IMR-90 (cell line): Measurements from ENCODE around the gene OSBPL2. TPM values are rescaled to one million over a fixed set of nuclear protein-coding genes. Genes with fewer than 3 reads are reported as not detected.

Source experiments
- ATAC-seq: fragments of 200-7000 bp; cut with Tn5 transposase; 2 replicates; pipeline ENCODE4 v1.9.1; 2020; ENCODE audit warnings: low read depth, mild to moderate bottlenecking, moderate library complexity
- BruUV-seq: library from RNA; stranded (reverse); fragments of 400-500 nt; replicated peaks from 2 replicates; lab custom pipeline; 2021; lab: Mats Ljungman, UMichigan
- CTCF ChIA-PET: fragments of 300-600 bp; formaldehyde crosslinking; extraction: SDS; loops from one replicate; lab custom pipeline; 2021; ENCODE audit warnings: antibody characterized with exemption; lab: Yijun Ruan, JAX
- POLR2A ChIA-PET: fragments of 300-600 bp; sonication (Branson Sonifier 250); formaldehyde crosslinking; loops from one replicate; lab custom pipeline; 2022; ENCODE audit warnings: antibody characterized with exemption; ENCODE audit not compliant: unreplicated experiment; lab: Charles Lee
- DNase-seq: peaks from one replicate; pipeline ENCODE4 v3.0.0; 2013
- H2AFZ ChIP-seq: replicated peaks from 2 replicates; pipeline ENCODE3; 2013; ENCODE audit warnings: low read length, mild to moderate bottlenecking; ENCODE audit not compliant: poor library complexity
- H2AK5ac ChIP-seq: 2 replicates; pipeline ENCODE4 v1.6.1; 2013; ENCODE audit warnings: low read depth, low read length, inconsistent platforms
- H2AK9ac ChIP-seq: replicated peaks from 2 replicates; pipeline ENCODE3; 2013; ENCODE audit warnings: mild to moderate bottlenecking, low read depth, low read length, moderate library complexity; ENCODE audit not compliant: poor library complexity
- H2BK120ac ChIP-seq: 2 replicates; pipeline ENCODE4 v1.6.1; 2013; ENCODE audit warnings: low read depth, low read length, inconsistent platforms
- H2BK15ac ChIP-seq: 3 replicates; pipeline ENCODE4 v1.6.1; 2013; ENCODE audit warnings: low read depth, low read length, inconsistent platforms
- H2BK20ac ChIP-seq: 2 replicates; pipeline ENCODE4 v1.6.1; 2013; ENCODE audit warnings: low read depth, mild to moderate bottlenecking, inconsistent platforms, low read length, moderate library complexity
- H2BK5ac ChIP-seq: 2 replicates; pipeline ENCODE4 v1.6.1; 2013; ENCODE audit warnings: mild to moderate bottlenecking, low read depth, low read length, inconsistent platforms; ENCODE audit not compliant: poor library complexity, severe bottlenecking
- H3K14ac ChIP-seq: replicated peaks from 2 replicates; pipeline ENCODE4 v1.6.1; 2013; ENCODE audit warnings: low read depth, low read length, inconsistent platforms
- H3K18ac ChIP-seq: 2 replicates; pipeline ENCODE4 v1.6.1; 2013; ENCODE audit warnings: low read depth, low read length, control low read depth
- H3K23ac ChIP-seq: 2 replicates; pipeline ENCODE4 v1.6.1; 2013; ENCODE audit warnings: low read depth, low read length, inconsistent platforms
- H3K27ac ChIP-seq: 2 replicates; pipeline ENCODE4 v1.5.1; 2013; ENCODE audit warnings: mild to moderate bottlenecking, control low read depth, low read length; ENCODE audit not compliant: insufficient read depth
- H3K27me3 ChIP-seq: 2 replicates; pipeline ENCODE4 v1.6.1; 2013; ENCODE audit warnings: low read length; ENCODE audit not compliant: control insufficient read depth, insufficient read depth
- H3K36me3 ChIP-seq: 2 replicates; pipeline ENCODE4 v1.6.1; 2013; ENCODE audit warnings: low read length, mixed read lengths; ENCODE audit not compliant: control insufficient read depth, insufficient read depth
- H3K4ac ChIP-seq: 2 replicates; pipeline ENCODE4 v1.6.1; 2013; ENCODE audit warnings: low read depth, low read length, inconsistent platforms
- H3K4me1 ChIP-seq: 2 replicates; pipeline ENCODE4 v1.6.1; 2013; ENCODE audit warnings: low read length, mixed read lengths; ENCODE audit not compliant: control insufficient read depth, insufficient read depth
- H3K4me2 ChIP-seq: 2 replicates; pipeline ENCODE4 v1.6.1; 2013; ENCODE audit warnings: low read depth, mild to moderate bottlenecking, control low read depth, low read length, moderate library complexity
- H3K4me3 ChIP-seq: 2 replicates; pipeline ENCODE4 v1.5.1; 2013; ENCODE audit warnings: low read depth, mild to moderate bottlenecking, control low read depth, low read length, moderate library complexity; ENCODE audit not compliant: insufficient read depth
- H3K56ac ChIP-seq: 2 replicates; pipeline ENCODE4 v1.6.1; 2013; ENCODE audit warnings: low read length, inconsistent platforms; ENCODE audit not compliant: insufficient read depth; ENCODE audit errors: extremely low read depth
- H3K79me1 ChIP-seq, 2 experiments: 2 replicates each; pipeline ENCODE4 v1.6.1; 2013; ENCODE audit warnings: low read length in 2 of 2, inconsistent platforms in 1 of 2, low read depth in 1 of 2
- H3K9ac ChIP-seq: 2 replicates; pipeline ENCODE4 v1.6.1; 2013; ENCODE audit warnings: low read depth, low read length, control low read depth
- H3K9me1 ChIP-seq: 2 replicates; pipeline ENCODE4 v1.6.1; 2013; ENCODE audit warnings: low read length, inconsistent platforms; ENCODE audit not compliant: insufficient read depth
- H3K9me3 ChIP-seq: 2 replicates; pipeline ENCODE4 v1.6.1; 2013; ENCODE audit warnings: low read length; ENCODE audit not compliant: control insufficient read depth, insufficient read depth
- H4K20me1 ChIP-seq: 2 replicates; pipeline ENCODE4 v1.6.1; 2013; ENCODE audit warnings: low read length, inconsistent platforms; ENCODE audit not compliant: insufficient read depth
- H4K5ac ChIP-seq: 2 replicates; pipeline ENCODE4 v1.6.1; 2013; ENCODE audit warnings: mild to moderate bottlenecking, low read depth, low read length, control low read depth
- H4K8ac ChIP-seq, 2 experiments: 2 replicates each; pipeline ENCODE4 v1.6.1; 2013; ENCODE audit warnings: low read depth in 2 of 2, low read length in 2 of 2, control low read depth in 1 of 2, inconsistent platforms in 1 of 2
- H4K91ac ChIP-seq: 2 replicates; pipeline ENCODE4 v1.6.1; 2013; ENCODE audit warnings: low read depth, low read length, inconsistent platforms; ENCODE audit not compliant: insufficient read depth
- BHLHE40 ChIP-seq: fragments of 150-350 bp; IDR thresholded peaks from 2 replicates; pipeline ENCODE4 v1.6.1; 2016; ENCODE audit warnings: mild to moderate bottlenecking, low read depth, low read length
- CEBPB ChIP-seq: IDR thresholded peaks from 2 replicates; pipeline ENCODE4 v1.6.1; 2012; ENCODE audit warnings: low read depth, low read length, improper control_type of control experiment
- CHD1 ChIP-seq: IDR thresholded peaks from 2 replicates; pipeline ENCODE4 v1.6.1; 2012; ENCODE audit warnings: low read depth, low read length, improper control_type of control experiment
- FOS ChIP-seq: fragments of 150-350 bp; IDR thresholded peaks from 2 replicates; pipeline ENCODE4 v1.6.1; 2016; ENCODE audit warnings: low read depth, low read length
- MAFK ChIP-seq: IDR thresholded peaks from 2 replicates; pipeline ENCODE4 v1.6.1; 2012; ENCODE audit warnings: low read depth, low read length, improper control_type of control experiment
- MAZ ChIP-seq: IDR thresholded peaks from 2 replicates; pipeline ENCODE4 v1.6.1; 2012; ENCODE audit warnings: low read depth, mild to moderate bottlenecking, low read length, improper control_type of control experiment, moderate library complexity, borderline replicate concordance
- MXI1 ChIP-seq: IDR thresholded peaks from 2 replicates; pipeline ENCODE4 v1.6.1; 2012; ENCODE audit warnings: low read depth, mild to moderate bottlenecking, low read length, moderate library complexity, borderline replicate concordance
- NFE2L2 ChIP-seq: fragments of 150-350 bp; IDR thresholded peaks from 2 replicates; pipeline ENCODE4 v1.6.1; 2016; ENCODE audit warnings: low read depth, mild to moderate bottlenecking, low read length
- POLR2A ChIP-seq: IDR thresholded peaks from 2 replicates; pipeline ENCODE4 v1.6.1; 2012; ENCODE audit warnings: mild to moderate bottlenecking, low read depth, low read length
- RAD21 ChIP-seq: IDR thresholded peaks from 2 replicates; pipeline ENCODE4 v1.6.1; 2012; ENCODE audit warnings: low read length, improper control_type of control experiment
- RCOR1 ChIP-seq: IDR thresholded peaks from 2 replicates; pipeline ENCODE4 v1.6.1; 2012; ENCODE audit warnings: mild to moderate bottlenecking, low read length, improper control_type of control experiment; ENCODE audit not compliant: insufficient replicate concordance
- RFX5 ChIP-seq: IDR thresholded peaks from 2 replicates; pipeline ENCODE4 v1.8.0; 2012; ENCODE audit warnings: low read depth, mild to moderate bottlenecking, low read length, moderate library complexity
- SMC3 ChIP-seq: fragments of 150-350 bp; IDR thresholded peaks from 2 replicates; pipeline ENCODE4 v1.6.1; 2016; ENCODE audit warnings: low read depth, mild to moderate bottlenecking, antibody characterized with exemption, low read length, moderate library complexity
- WGBS, 2 experiments: methylation state at CpG; one replicate each; pipeline versions ENCODE4 v1.1.5 to v1.1.7; 2013; ENCODE audit warnings: missing lambda C conversion rate in 2 of 2; ENCODE audit not compliant: insufficient read length in 1 of 2; ENCODE audit errors: extremely low coverage in 2 of 2; 5-methylcytosine and 5-hydroxymethylcytosine counted together
- dilution Hi-C: fragments of 300-500 bp; cut with HindIII; formaldehyde crosslinking; loops from one replicate; pipeline ENCODE4 v1.14.3; 2018; ENCODE audit warnings: low sequenced_read_pairs; ENCODE audit not compliant: unreplicated experiment
- in situ Hi-C: fragments of 300-500 bp; cut with MboI; formaldehyde crosslinking; loops from 3 replicates; pipeline ENCODE4 v1.14.3; 2019; ENCODE audit warnings: low sequenced_read_pairs, inconsistent platforms, mixed read lengths
- intact Hi-C: fragments of 100-400 bp; cut with micrococcal nuclease; formaldehyde crosslinking; loops from 2 replicates; pipeline ENCODE4 v1.10.0; 2022
- polyA plus RNA-seq, 3 experiments: library from polyadenylated mRNA; depleted of rRNA; stranded (reverse); fragments of >200 nt; gene quantifications; 2 replicates each; pipeline ENCODE4 v1.2.3, GENCODE V29; 2012; ENCODE audit warnings: low replicate concordance in 1 of 3
- total RNA-seq: library from RNA; depleted of rRNA; stranded (reverse); fragments of >200 nt; gene quantifications from 2 replicates; pipeline ENCODE4 v1.2.3, GENCODE V29; 2012
- TF ChIP-seq, protein P1 (sequence below): fragments of 150-350 bp; IDR thresholded peaks from 2 replicates; pipeline ENCODE4 v1.6.1; 2016; ENCODE audit warnings: low read depth, mild to moderate bottlenecking, low read length, moderate library complexity, borderline replicate concordance
- TF ChIP-seq, protein P2 (sequence below): conservative IDR thresholded peaks from 2 replicates; pipeline ENCODE4 v1.5.1; 2012; ENCODE audit warnings: mild to moderate bottlenecking, low read depth, low read length, improper control_type of control experiment
- TF ChIP-seq, protein P3 (sequence below): fragments of 150-350 bp; IDR thresholded peaks from 2 replicates; pipeline ENCODE4 v1.6.1; 2017; ENCODE audit warnings: mild to moderate bottlenecking, antibody characterized with exemption, low read length, low read depth

Gene OSBPL2
- total and polyA plus RNA-seq, 2 of the 4 experiments (the other 2 are of a cell fraction), result 19.3 to 27.6 TPM

DNA sequence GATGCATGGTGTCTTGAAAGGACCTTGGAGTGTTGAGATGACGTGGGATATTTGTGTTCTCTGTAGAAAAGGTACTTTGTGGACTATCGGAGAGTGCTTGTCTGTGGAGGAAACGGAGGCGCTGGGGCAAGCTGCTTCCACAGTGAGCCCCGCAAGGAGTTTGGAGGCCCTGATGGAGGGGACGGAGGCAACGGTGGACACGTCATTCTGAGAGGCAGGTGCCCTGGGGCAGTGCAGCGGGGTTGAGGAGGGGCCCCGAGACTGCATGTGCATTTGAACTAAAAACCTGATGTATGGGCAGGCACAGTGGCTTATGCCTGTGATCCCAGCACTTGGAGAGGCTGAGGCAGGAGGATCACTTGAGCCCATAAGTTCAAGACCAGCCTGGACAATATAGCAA, 42.6 kb upstream of the OSBPL2 start:
- Histone ChIP-seq H3K18ac (no peak overlapping the region), H3K79me1 (peaks cover 4 to 33% of the 10 kb centered on the region in 2 experiments; a peak in 3 of 4 replicates), H2AFZ (no peak overlapping the region), H3K4me3 (no peak overlapping the region), H3K4me1 (no peaks in the 10 kb centered on the region), H2AK5ac (no peak overlapping the region), H3K9ac (no peak overlapping the region), H3K27me3 (no peaks in the 10 kb centered on the region), H2AK9ac (no peak overlapping the region), H2BK5ac (no peak overlapping the region), H4K20me1 (peaks cover 10% of the 10 kb centered on the region; the same call in 1 of the 2 replicates), H2BK120ac (no peak overlapping the region), H4K8ac (no peak overlapping the region), H2BK20ac (no peak overlapping the region), H4K91ac (no peak overlapping the region), H3K9me1 (no peaks in the 10 kb centered on the region; the same call in 1 of the 2 replicates), H3K36me3 (peaks cover 42% of the 10 kb centered on the region), H3K56ac (no peak overlapping the region), H3K9me3 (no peaks in the 10 kb centered on the region), H4K5ac (no peak overlapping the region), H2BK15ac (no peak overlapping the region), H3K23ac (no peak overlapping the region), H3K4me2 (no peak overlapping the region), H3K4ac (no peak overlapping the region), H3K14ac (no peak overlapping the region), H3K27ac (no peak overlapping the region)
- intact Hi-C loops, result no loop called here
- CTCF ChIA-PET, result no interaction called here
- no TSS peak for BruUV-seq
- ATAC-seq (no peak), DNase-seq (no peak)
- dilution Hi-C loops, result no loop called here
- in situ Hi-C loops, result no loop called here
- 100% methylated on average over 3 of the region's 10 CpGs; no CpG with 5 or more reads in 1 of the 2 experiments for whole genome bisulfite sequencing, 2 experiments
- POLR2A ChIA-PET, result no interaction called here
- TF ChIP-seq, protein P1, sequence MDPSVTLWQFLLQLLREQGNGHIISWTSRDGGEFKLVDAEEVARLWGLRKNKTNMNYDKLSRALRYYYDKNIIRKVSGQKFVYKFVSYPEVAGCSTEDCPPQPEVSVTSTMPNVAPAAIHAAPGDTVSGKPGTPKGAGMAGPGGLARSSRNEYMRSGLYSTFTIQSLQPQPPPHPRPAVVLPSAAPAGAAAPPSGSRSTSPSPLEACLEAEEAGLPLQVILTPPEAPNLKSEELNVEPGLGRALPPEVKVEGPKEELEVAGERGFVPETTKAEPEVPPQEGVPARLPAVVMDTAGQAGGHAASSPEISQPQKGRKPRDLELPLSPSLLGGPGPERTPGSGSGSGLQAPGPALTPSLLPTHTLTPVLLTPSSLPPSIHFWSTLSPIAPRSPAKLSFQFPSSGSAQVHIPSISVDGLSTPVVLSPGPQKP, result no peak
- TF ChIP-seq MAFK (no peak), RAD21 (no peak), MXI1 (no peak), RCOR1 (no peak), RFX5 (no peak), SMC3 (no peak), CEBPB (no peak), BHLHE40 (no peak), CHD1 (no peak), POLR2A (no peak), FOS (no peak), NFE2L2 (no peak), MAZ (no peak)
- TF ChIP-seq, protein P2, sequence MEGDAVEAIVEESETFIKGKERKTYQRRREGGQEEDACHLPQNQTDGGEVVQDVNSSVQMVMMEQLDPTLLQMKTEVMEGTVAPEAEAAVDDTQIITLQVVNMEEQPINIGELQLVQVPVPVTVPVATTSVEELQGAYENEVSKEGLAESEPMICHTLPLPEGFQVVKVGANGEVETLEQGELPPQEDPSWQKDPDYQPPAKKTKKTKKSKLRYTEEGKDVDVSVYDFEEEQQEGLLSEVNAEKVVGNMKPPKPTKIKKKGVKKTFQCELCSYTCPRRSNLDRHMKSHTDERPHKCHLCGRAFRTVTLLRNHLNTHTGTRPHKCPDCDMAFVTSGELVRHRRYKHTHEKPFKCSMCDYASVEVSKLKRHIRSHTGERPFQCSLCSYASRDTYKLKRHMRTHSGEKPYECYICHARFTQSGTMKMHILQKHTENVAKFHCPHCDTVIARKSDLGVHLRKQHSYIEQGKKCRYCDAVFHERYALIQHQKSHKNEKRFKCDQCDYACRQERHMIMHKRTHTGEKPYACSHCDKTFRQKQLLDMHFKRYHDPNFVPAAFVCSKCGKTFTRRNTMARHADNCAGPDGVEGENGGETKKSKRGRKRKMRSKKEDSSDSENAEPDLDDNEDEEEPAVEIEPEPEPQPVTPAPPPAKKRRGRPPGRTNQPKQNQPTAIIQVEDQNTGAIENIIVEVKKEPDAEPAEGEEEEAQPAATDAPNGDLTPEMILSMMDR, result no peak
- TF ChIP-seq, protein P3, sequence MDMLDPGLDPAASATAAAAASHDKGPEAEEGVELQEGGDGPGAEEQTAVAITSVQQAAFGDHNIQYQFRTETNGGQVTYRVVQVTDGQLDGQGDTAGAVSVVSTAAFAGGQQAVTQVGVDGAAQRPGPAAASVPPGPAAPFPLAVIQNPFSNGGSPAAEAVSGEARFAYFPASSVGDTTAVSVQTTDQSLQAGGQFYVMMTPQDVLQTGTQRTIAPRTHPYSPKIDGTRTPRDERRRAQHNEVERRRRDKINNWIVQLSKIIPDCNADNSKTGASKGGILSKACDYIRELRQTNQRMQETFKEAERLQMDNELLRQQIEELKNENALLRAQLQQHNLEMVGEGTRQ, result no peak
